ENCODE measurements around the gene PCDH9.
A peak's percentile ranks its signal among the peaks of the same experiment; 100 is the strongest.

Gene PCDH9

DNA sequence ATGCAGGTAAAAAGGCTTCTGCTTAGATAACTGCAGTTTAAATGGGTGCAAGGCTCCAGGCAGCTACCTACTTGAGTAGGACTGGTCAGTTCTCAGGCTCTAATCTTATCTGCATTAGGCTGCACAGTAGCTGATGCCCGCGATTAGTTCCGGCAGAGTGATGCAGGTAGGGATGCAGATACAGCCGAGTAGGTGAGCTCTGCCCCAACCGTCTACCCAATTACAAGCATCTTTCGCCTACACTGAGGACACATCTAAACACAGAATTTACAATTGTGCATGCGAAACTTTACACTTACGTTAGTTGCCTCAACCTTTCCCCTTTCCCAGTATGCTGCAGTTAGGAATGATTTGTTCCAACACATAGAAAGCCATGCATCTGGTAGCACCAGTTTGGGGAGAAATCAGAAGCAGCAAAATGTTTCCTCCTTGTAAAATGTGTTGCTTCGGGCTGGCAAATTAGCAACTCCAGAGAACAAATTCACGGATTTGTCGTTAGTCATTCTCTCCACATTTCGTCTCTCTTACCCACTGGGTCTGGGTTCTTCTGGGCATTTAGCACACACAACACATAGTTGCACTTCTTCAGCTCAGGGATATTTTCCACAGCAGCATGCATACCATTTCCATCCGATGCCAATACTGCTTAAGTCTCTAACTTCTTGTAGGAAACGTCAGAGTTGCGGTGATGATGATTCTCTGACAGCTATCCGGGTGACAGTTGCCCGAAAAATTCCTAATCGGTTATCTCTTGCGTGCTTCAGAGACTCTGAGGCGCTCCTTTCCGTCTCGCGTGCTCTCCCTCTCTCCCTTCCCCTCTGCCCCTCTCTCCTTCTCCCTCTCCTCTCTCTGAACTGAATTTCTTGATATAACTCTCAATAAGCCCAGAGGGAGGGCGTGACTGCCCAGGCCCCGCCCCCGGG is at the start of gene PCDH9:
Gene PCDH9 (minus strand): TSS at position 856 of the 923 bp plus-strand sequence. CDS start 1,896 bp downstream, outside the sequence.
- DNase-seq: peak; percentile 81

- peak; percentile 64 for DNase-seq
These were observed 48.1 kb upstream of the PCDH9 start for GRCh38 chr13:67278235-67278634.

DNA sequence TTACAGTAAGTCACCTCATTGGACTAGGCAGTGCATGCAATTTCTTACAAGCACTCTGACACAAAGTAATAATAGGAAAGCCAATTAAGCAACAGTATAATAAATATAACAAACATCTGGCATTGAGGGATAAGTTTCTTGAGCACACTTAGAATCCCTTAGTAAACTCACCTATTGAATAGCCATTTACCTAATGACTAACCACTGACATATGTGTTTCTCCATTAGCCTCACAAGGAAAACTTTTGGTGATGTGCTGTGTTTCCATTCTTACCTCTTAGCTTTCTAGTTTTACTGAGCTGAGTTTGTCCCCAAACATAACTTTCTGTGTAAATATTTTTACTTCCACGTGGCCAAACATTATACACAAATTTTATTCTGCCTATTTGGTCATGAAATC is 47.4 kb upstream of the PCDH9 start:
- DNase-seq: peak; percentile 49

DNA sequence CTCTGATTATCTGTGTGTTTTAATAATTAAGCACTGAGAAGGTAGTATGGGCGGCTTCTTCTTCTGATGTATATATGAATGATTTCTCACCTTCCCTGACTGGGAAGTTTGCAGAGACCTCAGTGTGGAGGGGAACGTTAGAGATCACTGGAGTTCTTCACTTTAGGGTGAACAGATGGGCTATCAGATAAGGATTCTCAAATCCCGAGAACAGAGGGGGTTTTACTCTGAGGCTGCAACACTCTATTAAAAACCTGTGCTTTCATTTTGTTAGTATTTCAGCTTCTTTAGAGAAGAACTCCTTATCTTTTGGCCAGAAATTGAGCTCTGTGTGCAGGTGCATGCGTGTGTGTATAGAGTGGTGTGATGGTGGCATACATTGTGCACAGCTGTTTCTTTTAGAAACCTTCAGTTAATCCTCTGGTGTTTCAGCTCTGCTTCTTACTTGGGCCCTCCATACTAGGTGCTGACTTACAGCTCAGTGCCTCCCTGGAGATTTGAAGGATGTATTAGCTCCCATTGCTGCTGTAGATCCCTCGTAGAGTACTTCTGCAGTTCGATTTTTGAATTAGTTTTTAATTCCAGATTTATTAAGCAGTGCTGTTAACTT is 45.3 kb upstream of the PCDH9 start:
- peak; percentile 62 for DNase-seq

DNA sequence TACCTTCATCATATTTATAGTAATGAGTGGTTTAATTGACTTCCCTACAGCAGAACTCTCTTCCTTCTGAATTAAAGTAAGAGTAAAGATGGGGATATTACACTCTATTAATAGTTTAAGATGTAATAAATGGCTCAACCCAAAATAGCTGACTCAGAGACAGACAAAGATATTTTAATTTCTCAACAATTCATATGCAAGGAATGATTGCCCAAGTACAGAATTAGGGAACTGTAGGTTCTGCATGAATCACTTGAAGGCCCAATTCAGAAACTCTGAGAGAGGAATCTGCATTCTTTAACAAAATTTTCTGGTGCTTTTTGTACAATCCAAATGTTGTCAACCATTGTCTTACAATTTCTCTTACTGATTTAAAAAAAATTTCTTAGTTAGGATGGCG is 42.9 kb upstream of the PCDH9 start:
- DNase-seq: no peak

DNA sequence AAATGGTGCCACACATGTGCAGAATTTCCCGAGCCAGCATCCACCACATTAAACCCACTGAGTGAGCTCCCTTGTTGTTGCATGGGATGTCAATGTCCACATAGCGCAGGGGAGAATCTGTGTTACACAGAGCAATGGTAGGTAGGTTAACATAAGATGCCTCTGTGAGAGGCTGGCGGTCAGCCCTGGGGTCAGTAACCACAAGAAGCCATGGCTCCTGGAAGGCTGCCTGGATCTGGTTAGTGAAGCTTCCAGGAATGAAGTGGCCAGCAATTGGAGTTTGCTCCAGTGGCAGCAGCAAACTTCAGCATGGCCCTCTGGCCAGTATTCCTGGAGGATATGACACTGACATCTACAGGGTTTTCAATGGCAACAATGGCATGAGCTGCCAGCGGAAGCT is 37.0 kb upstream of the PCDH9 start:
- DNase-seq: no peak

DNA sequence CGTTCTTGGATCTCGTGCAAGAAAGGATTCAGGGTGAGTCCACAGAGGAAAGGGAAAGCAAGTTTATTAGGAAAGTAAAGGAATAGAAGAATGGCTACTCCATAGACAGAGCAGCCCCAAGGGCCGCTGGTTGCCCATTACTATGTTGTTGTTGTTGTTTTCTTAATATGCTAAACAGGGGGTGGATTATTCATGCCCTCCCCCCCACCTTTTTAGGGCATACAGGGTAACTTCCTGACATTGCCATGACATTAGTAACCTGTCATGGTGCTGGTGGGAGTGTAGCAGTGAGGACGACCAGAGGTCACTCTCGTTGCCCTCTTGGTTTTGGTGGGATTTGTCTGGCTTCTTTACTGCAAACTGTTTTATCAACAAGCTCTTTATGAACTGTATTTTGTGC is 29.1 kb upstream of the PCDH9 start:
- DNase-seq: peak; percentile 20

DNA sequence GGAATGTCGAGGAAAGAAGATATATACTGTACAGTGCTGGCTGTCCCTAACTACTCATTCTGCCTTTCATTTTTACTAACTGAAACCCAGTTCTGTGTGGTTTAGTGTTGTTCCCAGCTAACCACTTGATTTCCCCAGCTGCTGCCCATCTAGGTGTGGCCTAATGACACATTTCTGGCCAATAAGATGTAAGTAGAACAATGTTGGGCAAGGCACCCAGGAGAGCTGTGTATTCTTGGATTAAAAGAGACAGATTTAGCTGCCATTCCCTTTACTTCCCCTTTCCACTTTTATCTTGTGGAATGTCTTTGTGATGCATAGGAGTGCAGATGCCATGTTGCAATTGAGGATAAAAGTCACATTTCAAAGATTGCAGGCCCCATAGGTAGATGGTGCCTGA is 28.3 kb upstream of the PCDH9 start:
- peak; percentile 22 for DNase-seq

- peak; percentile 80 for DNase-seq
These were observed 8.7 kb upstream of the PCDH9 start for GRCh38 chr13:67238861-67239260.

- DNase-seq: peak; percentile 71
These were observed 8.2 kb upstream of the PCDH9 start for GRCh38 chr13:67238277-67238859.

GRCh38 chr13:67235265-67235664 is 5.1 kb upstream of the PCDH9 start:
- DNase-seq: peak; percentile 82

- DNase-seq: peak; percentile 83
These were observed 2.2 kb upstream of the PCDH9 start for GRCh38 chr13:67232384-67232783.

- peak; percentile 82 for DNase-seq
These were observed 1.3 kb upstream of the PCDH9 start for GRCh38 chr13:67231289-67232000.

- peak; percentile 99 for DNase-seq
These were observed 510 bp upstream of the PCDH9 start for GRCh38 chr13:67230404-67231288.

- peak; percentile 73 for DNase-seq
These were observed 1.2 kb downstream of the PCDH9 start for GRCh38 chr13:67228916-67229315.

DNA sequence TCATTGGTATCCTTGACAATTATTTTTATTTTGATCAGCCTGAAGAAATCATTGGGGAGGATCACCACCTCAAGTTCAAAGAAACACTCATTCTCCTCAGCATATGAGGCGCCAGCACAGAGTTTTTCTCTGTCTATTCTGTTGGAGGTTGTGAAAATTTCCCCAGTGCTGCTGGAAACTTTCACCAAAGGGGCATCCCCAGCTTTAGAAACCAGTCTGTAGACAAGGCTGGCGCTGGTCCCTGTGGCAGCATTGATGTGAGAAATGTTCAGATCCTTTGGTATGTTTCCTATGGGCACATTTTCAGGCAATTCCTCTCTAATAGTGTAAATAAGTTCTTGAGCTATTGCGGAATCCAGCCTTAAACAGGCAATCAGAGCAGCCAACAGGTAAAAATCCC is 2.1 kb downstream of the PCDH9 start:
- peak; percentile 56 for DNase-seq

DNA sequence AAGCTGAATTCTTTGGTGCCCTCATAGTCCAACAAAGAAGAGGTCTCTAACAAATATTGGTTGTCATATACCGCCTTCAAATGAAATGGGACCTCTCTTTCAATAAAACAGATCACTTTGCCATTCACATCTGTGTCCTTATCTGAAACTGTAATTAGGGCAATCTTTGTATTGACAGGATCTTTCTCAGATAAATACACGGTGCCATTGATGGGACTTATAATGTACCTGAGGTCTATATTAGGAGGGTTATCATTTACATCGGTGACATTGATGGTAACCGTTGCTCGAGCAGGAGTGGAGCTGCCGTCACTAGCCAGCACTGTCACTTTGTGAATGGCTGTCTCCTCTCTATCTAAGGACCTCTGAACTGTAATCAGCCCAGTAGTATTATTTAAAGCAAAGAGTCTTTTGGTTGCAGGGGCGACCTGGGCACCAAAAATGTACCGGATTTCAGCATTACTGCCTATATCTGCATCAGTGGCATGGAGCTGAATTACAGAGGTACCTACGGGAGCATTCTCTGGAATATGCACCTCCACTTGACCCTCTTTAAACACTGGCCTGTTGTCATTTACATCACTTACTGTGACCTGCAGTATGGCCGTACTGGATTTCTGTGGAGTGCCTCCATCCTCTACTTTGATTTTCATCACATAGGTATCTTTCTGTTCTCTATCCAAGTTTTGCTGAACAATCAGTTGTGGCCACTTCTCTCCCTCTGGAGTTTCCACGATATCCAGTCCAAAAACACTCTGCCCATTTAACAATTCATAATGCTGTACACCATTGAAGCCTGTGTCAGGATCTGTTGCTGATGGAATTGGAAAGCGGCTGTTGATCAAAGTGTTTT is 2.8 kb downstream of the PCDH9 start:
- peak; percentile 64 for DNase-seq

DNA sequence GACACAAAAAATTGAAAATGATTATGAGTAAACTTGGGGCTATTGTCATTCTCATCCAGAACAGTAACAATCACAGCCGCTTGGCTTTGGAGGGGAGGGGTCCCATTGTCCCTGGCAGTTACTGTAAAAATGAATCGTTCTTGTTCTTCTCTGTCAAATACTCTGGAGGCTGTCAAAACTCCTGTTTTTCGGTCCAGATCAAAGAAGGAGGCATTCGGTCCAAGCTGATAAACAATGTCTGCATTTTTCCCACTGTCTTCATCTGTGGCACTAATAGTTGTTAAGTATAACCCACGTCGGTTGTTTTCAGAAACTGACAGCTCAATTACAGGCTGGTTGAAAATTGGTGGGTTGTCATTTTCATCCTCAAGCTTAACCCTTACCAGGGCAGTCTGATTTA is 3.4 kb downstream of the PCDH9 start:
- DNase-seq: peak; percentile 61

GRCh38 chr13:67225252-67226159 is 4.6 kb downstream of the PCDH9 start:
- DNase-seq: peak; percentile 72

Measured in NCI-H69 (cell line).